Measurements from ENCODE around the gene BCL11A.

- TF ChIP-seq RAD21 (conservative IDR thresholded peaks at IDR 0.05) = no peak
- no peak for TF ChIP-seq CTCF (IDR thresholded peaks at IDR 0.05; ENCODE audit: poor library complexity, severe bottlenecking)
- no peak for TF ChIP-seq EZH2 (IDR thresholded peaks at IDR 0.05; ENCODE audit: borderline replicate concordance, insufficient read depth, low read length, poor library complexity, severe bottlenecking)
Measured at GRCh38 chr2:60474301-60474700, 79.2 kb downstream of the BCL11A start.
